Measurements from ENCODE around the gene PSMB3.
"Not testable (repeated sequence)": the region's sequence is repeated elsewhere in the genome, so short reads cannot be mapped to it uniquely, and the experiment has no call there.

Gene PSMB3

DNA sequence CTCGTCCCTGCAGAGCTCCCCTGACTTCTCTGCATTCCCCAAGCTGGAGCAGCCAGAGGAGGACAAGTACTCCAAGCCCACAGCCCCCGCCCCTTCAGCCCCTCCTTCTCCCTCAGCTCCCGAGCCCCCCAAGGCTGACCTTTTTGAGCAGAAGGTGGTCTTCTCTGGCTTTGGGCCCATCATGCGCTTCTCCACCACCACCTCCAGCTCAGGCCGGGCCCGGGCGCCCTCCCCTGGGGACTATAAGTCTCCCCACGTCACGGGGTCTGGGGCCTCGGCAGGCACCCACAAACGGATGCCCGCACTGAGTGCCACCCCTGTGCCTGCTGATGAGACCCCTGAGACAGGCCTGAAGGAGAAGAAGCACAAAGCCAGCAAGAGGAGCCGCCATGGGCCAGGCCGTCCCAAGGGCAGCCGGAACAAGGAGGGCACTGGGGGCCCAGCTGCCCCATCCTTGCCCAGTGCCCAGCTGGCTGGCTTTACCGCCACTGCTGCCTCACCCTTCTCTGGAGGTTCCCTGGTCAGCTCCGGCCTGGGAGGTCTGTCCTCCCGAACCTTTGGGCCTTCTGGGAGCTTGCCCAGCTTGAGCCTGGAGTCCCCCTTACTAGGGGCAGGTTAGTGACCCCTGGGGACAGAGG, 36.1 kb upstream of the PSMB3 start:
- no peak for DNase-seq (ENCODE audit: low read depth)

DNA sequence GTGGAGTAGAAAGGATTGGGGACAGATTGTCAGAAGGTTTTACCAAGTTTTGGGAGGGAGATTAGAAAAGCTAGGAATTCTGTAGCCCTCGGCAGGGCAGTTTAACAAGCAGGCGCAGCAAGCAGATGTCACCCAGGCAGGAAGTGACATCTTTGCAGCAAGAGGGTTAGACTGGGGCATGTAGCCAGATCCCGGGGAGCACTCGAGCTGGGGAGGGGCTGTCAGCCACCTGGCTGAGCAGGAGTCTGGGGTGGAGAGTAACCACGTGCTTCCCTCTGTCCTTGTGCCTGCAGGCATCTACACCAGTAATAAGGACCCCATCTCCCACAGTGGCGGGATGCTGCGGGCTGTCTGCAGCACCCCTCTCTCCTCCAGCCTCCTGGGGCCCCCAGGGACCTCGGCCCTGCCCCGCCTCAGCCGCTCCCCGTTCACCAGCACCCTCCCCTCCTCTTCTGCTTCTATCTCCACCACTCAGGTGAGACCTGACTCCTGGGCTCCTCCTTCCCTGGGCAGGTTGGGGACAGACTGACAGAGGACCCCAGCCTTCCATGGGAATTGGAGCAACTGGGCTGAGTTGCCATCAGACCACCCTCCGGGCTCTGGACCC, 35.3 kb upstream of the PSMB3 start:
- no peak for DNase-seq (ENCODE audit: low read depth)

DNA sequence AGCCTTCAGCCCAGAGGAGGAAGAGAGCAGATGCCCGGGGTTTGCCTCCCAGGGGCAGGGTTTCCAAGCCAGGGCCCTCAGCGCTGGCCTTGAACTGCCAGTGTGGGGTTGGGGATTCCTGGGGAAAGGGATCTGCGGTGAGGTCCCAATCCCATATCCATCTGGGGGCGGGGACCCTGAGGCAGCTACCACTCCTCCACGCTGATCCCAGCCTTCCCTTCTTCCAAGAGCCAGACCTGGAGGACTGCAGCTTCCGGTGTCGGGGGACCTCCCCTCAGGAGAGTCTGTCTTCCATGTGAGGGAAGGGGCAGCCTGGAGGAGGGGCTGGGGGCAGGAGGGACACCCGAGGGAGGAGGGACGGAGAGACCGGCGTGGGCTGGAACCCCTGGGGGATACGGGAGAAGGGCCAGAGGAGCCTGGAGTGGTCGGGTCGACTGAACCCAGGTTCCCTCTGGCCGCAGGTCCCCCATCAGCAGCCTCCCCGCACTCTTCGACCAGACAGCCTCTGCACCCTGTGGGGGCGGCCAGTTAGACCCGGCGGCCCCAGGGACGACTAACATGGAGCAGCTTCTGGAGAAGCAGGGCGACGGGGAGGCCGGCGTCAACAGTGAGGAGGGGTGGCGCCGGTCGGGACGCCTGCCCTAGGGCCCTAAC, 33.1 kb upstream of the PSMB3 start:
- DNase-seq (ENCODE audit: low read depth), result no peak

DNA sequence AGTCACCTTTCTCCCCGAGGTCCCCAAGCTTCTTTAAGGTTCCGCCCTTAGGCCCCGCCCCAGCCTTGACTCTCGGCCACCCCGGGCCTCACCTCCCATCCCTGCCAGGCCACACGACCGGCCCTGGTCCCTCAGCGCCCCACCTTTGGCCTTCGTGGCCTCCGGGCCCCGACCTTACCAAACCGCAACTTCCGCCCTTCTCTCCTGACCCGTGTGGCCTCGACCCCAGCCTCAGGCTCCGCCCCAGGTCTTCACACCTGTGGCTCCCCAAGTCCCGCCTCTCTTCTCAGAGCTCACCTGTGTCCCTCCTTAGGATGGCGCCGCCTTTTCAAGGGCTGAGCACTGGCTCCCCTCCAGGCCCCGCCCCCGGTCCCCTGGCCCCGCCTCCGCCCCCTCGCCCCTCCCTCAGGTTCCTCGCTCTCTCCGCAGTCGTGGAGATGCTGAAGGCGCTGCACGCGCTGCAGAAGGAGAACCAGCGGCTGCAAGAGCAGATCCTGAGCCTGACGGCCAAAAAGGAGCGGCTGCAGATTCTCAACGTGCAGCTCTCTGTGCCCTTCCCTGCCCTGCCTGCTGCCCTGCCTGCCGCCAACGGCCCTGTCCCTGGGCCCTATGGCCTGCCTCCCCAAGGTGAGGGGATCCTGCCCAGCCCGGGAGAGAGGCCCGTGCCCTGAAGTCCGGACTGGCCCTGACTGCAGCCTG, 32.4 kb upstream of the PSMB3 start:
- no peak for DNase-seq (ENCODE audit: low read depth)

DNA sequence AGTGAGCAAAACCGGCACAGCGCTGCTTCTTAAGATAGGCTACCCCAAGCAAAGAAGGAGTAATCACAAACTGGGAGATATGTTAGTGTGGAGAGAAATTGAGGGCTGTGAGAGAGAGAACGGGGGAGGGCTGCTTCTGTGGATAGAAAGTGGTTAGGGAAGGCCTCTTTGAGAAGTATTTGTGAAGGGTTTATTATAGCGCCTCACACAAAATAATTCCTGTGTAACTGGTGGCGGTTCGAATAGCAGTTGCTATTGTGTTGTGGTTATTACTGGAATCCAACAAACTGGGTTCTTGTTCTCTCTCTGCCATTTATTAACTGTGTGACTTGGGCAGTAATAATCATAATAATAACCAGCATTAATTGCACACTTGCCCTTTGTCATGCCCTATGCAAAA, 31.6 kb upstream of the PSMB3 start:
- DNase-seq (ENCODE audit: low read depth), result no peak

DNA sequence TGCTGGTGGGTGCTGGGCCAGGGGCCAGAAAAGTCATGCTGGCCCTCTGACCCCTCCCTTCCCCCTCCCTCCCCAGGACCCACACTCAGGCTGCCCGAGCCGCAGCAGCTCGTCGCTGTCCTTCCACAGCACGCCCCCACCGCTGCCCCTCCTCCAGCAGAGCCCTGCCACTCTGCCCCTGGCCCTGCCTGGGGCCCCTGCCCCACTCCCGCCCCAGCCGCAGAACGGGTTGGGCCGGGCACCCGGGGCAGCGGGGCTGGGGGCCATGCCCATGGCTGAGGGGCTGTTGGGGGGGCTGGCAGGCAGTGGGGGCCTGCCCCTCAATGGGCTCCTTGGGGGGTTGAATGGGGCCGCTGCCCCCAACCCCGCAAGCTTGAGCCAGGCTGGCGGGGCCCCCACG, 30.7 kb upstream of the PSMB3 start:
- DNase-seq (ENCODE audit: low read depth), result no peak

DNA sequence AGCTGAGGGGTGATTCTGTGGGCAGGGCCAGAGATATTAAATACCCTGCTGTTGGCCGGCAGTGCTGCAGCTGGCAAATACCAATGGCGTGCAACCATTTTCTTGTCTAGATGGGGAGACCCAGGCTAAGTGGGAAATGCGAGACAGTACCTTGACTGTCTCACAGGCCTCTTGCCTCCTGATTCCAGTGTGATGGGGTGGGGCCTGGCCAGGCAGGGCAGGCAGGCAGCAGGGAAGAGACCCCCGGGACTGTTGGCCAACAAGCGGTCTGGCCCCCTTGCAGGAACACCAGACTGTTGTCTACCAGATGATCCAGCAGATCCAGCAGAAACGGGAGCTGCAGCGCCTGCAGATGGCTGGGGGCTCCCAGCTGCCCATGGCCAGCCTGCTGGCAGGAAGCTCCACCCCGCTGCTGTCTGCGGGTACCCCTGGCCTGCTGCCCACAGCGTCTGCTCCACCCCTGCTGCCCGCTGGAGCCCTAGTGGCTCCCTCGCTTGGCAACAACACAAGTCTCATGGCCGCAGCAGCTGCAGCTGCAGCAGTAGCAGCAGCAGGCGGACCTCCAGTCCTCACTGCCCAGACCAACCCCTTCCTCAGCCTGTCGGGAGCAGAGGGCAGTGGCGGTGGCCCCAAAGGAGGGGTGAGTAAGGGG, 28.1 kb upstream of the PSMB3 start:
- no peak for DNase-seq (ENCODE audit: low read depth)

DNA sequence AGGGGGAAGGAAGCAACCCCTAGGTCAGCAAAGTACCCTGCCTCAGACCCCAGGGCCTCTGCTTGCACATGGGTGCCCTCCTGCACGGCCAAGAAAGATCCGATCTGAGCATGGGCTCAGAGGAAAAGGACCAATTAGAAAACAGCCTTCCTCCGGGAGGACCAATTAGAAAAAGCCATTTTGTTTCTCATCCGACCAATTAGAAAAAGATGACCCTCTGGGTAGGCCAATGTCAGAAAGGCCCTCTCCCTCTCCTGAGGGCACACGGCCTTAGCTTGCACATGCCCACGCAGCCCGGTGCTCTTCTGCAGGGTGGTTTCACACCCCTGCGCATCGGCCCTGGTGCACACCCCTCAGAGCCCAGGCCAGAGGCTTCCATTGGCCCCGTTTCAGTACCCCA, 27.5 kb upstream of the PSMB3 start:
- no peak for DNase-seq (ENCODE audit: low read depth)

DNA sequence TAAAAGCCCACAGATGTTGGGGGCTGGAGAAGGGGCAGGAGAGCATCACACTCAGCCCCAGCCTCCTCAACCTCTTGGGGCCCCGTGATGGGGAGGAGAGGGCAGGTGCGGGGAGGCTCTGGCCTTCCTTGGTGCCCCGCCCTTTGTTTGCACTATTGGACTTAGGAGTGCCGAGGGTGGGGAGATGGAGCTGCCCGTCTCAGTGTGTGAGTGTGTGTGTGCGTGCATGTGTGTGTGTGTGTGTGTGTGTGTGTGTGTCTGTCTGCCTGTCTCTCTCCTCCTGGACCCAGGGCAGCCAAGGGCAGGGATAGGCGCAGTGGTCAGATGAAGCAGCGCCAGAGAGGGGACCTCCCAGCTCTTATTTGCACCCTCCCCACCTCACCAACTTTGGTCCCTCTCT, 26.4 kb upstream of the PSMB3 start:
- not testable (repeated sequence) for DNase-seq (ENCODE audit: low read depth)

DNA sequence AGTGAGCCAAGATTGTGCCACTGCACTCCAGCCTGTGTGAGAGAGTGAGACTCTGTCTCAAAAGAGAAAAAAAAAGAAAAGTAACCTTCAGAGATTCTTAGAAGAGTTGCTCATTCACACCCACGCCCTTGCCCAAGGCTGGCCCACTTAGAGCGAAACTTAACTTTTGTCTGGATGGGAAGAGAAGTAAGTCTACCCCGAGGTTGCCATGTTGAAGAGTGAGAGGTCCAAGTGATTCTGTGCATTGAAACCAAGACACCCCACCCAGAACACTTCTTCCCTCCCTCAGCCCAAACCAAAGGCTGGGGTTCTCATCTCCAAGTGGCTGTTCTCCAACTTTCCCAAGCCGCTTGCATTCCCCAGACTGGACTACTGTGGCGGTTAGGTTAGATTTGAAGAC, 24.8 kb upstream of the PSMB3 start:
- DNase-seq (ENCODE audit: low read depth), result no peak

DNA sequence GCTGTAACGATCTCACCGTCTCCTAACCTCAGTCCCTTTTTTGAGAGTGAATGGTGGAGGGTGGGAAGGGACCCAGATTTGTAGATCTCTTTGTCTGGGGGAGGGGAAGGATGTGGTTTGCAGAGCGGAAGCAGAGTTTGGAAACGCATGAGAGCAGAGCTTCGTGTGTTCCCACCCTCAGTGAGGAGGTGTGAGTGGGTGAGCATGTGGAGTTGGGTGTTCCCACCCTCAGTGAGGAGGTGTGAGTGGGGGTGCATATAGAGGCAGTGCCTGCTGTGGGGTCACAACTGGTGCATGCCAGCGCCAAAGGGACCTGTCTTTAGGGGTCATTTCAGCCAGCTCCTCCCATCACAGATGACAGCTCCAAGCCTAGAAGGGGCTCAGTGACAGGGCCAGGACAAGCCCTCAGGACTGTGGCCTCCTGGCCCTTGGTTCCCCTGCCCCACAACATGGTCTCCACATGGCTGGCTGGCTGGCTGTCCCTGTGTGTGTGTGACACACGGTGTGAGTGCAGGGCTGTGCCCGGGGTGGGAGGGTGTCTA, 24.2 kb upstream of the PSMB3 start:
- no peak for DNase-seq (ENCODE audit: low read depth)

DNA sequence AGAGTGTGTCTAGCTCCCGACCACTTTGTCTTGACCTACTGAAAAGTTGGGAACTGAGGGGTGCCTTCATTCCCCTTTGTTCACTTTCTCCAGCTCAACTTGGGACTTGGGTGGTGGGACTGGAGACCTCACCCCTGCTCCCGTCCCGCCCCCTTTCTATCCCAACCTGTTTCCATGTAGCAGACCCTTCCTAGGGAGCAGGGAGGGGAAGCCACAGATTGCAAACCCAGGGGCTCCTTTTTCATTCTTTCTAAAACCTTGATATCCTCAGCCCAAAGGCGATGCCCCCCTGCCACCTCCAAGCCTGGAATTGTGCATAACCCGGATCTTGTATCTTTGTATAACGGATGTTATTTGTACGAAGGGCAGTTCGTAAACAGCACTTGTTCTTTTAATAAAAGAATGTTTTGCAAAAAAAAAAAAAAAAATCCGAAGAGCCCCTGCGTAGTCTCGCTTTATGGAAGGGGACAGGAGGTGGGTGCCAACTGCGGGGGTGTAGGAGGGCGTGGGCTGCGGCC, 23.1 kb upstream of the PSMB3 start:
- no peak for DNase-seq (ENCODE audit: low read depth)

DNA sequence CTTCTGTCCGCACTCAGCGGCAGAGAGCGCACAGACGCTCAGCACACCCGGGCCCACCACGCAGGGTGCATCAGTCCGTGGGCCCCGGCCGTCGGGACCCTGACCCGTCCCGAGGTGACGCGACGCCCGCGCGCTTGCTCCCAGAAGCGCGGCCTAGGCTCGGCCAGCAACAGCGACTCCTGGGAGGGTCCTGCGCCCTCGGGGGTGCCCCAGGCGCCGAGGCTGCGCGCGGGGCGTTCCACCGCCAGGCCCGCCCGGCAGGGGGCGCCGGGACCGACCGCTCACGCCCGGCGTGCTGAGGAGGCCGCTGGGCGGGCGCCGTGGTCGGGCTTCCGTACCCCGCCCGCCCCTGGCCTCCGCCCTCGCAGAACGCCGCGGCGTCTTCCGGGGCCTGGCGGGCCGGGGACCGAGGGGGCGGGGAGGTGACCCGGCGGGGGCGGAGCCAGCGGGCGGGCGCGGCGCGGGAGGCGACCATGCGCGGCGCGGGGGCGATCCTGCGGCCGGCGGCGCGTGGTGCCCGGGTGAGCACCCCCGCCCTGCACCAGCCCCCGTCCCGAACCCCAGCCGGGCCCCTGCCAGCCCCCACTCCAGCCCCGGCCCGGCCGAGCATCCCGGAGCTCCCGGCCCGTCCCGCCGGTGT, 22.5 kb upstream of the PSMB3 start, which contains the start of gene CISD3:
Gene CISD3 (plus strand): TSS at position 456 of the 640 bp plus-strand sequence. CDS start 18 bp downstream, at position 474.
- peak; percentile 72 for DNase-seq (ENCODE audit: low read depth)

DNA sequence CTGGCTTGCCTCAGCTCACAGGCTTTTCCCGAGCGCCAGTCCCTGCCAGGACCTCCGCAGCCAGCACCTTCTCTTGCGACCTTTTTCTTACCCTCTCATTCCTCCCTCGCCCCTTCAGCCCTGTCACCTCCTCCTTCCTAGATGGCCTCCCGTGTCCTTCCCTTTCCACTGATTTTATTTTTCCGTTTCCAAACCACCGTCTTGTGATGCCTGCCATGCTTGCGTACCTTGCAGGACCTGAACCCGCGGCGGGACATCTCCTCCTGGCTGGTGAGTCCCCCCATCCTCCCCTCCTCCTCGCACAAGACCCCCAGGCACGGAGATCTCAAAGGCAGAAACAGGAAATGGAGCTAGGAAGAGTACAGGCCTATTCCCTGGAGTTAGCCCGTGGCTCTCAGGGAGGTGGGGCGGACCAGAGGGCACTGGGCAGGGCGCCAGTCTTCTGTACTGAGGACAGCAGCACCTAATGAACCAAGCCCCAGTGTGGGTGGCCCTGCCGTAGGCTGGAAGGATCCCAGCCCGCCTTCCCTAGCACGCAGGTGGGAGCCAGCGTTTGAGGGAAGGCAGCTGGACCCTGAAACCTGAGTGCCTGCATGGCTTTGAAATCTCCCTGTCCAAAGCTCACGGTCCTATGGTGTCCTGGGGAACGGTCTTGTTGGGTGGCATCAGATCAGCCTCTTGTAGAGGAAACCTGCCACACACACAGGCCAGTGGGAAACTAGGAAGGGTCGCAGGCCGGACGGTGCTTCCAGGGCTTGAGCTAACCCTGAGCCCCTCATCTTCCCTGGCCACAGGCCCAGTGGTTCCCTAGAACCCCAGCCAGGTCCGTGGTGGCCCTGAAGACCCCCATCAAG, 21.8 kb upstream of the PSMB3 start:
- DNase-seq (ENCODE audit: low read depth), result no peak

DNA sequence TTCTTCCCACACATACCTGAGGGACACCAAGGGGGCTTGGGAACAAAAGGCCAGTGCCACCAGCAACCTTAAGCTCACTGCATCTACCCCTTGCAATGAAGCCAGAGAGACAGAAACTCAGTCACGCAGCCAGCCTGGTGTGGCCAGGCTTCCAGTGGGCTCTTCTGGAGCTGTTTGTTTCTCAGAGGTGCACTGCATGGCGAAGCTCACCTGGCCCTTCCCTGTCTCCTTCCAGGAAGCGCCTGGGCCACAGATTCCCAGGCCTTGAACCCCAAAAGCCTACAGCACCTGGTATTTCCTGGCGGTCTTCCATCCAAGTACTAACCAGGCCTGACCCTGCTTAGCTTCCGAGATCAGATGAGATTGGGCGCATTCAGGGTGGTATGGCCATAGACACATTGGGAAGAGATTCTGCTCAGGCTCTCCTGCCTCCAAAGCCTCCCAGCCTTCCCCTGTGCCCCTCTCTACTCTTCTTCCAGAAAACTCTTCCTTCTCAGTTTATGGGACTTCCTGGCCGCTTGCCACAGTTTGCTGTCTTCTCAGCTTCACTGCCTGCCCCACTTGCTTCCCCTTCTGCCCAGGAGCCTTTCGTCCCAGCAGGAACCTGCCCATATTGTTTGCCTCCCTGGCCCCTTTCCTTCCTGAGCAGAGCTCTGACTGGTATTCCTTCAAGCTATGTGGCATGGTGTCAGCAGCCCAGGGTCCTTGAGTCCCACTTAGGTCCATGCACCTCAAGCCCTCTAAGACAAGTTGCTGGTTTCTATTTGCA, 20.8 kb upstream of the PSMB3 start:
- DNase-seq (ENCODE audit: low read depth), result no peak

DNA sequence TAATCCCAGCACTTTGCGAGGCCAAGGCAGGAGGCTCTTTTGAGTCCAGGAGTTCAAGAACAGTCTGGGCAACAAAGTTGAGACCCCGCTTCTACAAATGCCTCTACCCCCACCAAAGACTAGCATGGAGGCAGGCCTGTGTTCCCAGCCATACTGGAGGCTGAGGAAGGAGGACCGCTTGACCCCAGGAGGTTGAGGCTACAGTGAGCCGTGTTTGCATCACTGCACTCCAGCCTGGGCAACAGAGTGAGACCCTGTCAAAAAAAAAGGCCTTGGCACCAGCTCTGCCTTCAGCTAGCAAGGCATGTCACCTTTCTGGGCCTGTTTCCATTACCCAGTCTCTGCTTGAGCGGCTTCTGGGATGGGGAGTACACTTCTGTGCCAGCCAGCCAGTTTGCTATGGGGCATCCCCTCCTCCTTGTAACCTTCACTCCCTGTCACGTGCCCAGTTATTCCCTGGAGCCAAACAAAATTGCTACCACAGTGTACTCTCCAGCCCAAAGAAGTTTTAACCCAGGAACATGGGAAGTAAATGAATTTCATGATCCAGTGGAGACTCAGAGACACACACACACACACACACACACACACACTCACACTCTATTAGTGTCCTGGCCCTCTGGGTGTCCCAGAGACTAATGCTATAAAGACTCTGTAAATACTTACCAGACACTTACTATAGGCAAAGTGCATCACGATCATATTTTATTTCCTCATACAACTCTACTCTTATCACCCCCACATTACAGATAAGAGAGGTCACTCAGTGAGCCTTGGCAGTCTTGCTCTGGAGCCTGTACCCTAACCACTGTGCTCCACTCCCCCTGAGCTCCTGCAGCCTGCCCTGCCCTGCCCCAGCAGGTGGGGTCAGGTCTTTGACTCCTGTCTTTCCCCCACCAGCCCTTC, 19.9 kb upstream of the PSMB3 start:
- no peak for DNase-seq (ENCODE audit: low read depth)

DNA sequence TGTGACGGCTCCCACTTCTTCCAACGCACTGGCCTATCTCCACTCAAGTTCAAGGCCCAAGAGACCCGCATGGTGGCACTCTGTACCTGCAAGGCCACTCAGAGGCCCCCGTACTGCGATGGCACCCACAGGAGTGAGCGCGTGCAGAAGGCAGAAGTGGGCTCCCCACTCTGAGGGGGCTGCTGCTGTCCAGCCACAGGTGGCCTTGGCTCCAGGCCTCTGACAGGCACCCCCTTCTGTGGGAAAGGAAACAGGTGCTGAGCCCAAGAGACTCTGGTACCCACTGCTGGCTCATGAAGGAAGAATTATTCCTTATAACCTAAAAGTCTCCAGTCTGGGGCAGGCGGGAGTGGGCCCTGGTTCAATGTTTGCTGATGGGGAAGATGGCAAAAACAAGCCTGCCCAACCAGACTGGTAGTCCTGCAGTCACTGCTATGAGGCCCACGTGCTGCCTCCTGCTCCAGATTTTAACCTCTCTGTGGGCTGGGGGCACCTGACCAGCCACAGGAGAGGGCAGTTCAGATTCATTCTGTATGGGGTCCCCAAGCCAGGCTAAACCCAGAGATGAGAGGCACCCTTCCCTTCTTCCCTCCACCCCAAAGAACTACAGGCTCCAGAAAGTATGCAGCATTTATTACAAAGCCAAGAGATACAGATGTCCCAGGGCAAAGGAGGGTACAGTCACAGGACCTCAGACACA, 19.1 kb upstream of the PSMB3 start:
- DNase-seq (ENCODE audit: low read depth), result no peak

All from stimulated activated CD8-positive, alpha-beta memory T cell treated with anti-CD3 and anti-CD28 coated beads, Interleukin-15, amount 100 ng/mL, for 24 hours (primary cell).